GM23248 (cell line): ENCODE results near the gene TAF4.

ENCODE experiments used
- EZH2 ChIP-seq: fragments of 200-600 bp; sonication (generic); IDR thresholded peaks from 2 replicates; pipeline ENCODE4 v1.6.1; 2018; ENCODE audit warnings: antibody characterized with exemption, mild to moderate bottlenecking; ENCODE audit not compliant: insufficient read depth, poor library complexity, severe bottlenecking
- EZH2phosphoT487 ChIP-seq: fragments of 200-600 bp; sonication (generic); IDR thresholded peaks from 2 replicates; pipeline ENCODE4 v1.6.1; 2018; ENCODE audit warnings: antibody characterized with exemption, moderate library complexity, mild to moderate bottlenecking, low read depth; ENCODE audit not compliant: insufficient read depth

DNA sequence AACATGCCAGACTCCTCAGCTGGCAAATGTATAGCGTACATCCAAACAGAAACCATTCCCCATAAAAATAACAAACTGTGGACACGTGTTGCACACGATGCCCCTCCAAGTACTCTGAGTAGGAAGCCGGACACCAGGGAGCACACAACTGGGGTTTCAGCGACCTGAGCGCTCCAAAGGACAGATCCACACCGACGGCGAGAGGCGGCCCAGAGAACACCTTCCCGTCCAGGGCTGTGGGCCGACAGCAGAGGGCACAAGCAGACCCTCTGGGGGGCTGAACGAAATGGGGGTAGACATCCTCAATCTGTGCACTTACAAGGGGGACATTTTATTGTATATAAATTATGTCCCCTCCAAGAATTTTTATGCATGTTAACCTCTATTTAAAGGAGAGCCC lies 24.7 kb downstream of the TAF4 start:
- TF ChIP-seq EZH2 = no peak
- no peak for TF ChIP-seq EZH2phosphoT487
